Fibroblast of skin of abdomen (primary cell): Measurements from ENCODE around the gene CREB3. TPM values are rescaled to one million over a fixed set of nuclear protein-coding genes. Genes with fewer than 3 reads are reported as not detected.
A peak's percentile ranks its signal among the peaks of the same experiment; 100 is the strongest.

ENCODE experiments used
- DNase-seq: peaks from one replicate; pipeline ENCODE4 v3.0.0-alpha.2; 2013
- polyA plus RNA-seq, 2 experiments: library from polyadenylated mRNA; unstranded; fragments of 120-200 nt; gene quantifications; one replicate each; pipeline ENCODE4 v1.2.1, GENCODE V29; 2013; ENCODE audit not compliant: insufficient read length in 2 of 2

Gene CREB3, protein sequence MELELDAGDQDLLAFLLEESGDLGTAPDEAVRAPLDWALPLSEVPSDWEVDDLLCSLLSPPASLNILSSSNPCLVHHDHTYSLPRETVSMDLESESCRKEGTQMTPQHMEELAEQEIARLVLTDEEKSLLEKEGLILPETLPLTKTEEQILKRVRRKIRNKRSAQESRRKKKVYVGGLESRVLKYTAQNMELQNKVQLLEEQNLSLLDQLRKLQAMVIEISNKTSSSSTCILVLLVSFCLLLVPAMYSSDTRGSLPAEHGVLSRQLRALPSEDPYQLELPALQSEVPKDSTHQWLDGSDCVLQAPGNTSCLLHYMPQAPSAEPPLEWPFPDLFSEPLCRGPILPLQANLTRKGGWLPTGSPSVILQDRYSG
- polyA plus RNA-seq (2013, experiment 1 of 2; ENCODE audit: insufficient read length) = 58.2 TPM
- 57.5 TPM for polyA plus RNA-seq (2013, experiment 2 of 2; ENCODE audit: insufficient read length)

DNA sequence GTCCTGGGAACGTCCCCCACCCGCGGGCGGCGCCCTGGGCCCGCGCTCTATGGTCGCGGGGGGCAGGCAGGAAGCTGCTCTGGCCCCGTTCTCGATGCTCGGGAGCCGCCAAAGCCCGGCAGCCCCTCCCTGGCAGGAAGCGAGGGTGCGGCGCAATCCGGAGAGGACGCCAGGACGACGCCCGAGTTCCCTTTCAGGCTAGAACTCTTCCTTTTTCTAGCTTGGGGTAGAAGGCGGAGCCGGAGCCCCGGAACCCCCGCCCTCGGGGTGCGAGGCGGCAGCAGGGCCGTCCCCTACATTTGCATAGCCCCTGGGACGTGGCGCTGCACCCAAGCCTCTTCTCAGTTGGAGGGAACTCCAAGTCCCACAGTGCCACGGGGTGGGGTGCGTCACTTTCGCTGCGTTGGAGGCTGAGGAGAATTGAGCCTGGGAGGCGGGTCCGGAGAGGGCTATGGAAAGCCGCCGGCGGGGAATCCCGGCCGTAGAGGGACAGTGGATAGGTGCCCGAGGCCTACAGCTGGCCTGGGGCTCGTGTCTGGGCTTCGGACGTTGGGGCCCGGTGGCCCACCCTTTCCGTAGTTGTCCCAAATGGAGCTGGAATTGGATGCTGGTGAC, at the start of gene CREB3, which contains the start of gene TLN1:
CREB3 (plus strand) TSS at position 482 of the 615 bp plus-strand sequence; CDS start at position 589, 107 bp downstream.
TLN1 (minus strand) TSS at position 11 of the 615 bp plus-strand sequence. CDS start 6,501 bp downstream, outside the sequence.
- peak; percentile 99 for DNase-seq

- no peak for DNase-seq
Observed at GRCh38 chr9:35683323-35683722, 49.1 kb upstream of the CREB3 start.

DNA sequence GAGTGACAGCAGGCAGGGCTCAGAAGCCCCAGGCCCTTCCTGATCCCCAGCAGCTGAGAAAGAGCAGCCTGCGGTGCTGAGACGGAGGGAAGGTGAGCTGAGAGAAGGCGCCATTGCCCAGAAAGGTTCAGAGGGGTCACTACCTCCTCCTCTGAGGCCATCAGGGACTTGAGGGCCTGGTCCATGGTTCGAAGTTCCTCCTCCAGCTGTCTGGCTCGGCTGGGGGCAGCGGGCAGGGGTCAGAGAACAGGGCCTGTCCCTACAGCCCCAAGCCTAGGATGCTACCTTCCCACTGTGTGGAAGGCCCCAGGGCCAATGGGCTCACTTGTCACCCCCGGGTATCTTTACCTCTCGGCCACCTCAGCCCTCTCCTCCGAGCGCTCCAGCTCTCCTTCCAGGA, 47.5 kb upstream of the CREB3 start:
- DNase-seq = no peak

DNA sequence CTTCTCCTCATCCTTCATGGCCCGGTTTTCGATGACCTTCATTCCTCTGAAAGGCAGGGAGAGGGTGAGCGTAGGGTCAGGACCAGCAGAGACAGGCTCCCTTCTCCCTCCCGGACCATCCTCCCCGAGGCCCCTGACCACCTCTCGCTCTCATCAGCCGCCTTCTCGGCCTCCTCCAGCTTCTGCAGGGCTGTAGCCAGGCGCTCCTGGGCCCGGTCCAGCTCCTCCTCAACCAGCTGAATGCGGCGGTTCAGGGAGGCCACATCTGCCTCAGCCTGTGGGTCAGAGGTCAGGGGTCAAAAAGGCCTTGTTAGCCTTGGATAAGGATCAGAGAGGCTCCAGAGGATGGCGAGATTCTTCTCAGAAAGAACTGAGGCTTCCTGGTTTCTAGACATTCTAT, 47.0 kb upstream of the CREB3 start:
- no peak for DNase-seq

DNA sequence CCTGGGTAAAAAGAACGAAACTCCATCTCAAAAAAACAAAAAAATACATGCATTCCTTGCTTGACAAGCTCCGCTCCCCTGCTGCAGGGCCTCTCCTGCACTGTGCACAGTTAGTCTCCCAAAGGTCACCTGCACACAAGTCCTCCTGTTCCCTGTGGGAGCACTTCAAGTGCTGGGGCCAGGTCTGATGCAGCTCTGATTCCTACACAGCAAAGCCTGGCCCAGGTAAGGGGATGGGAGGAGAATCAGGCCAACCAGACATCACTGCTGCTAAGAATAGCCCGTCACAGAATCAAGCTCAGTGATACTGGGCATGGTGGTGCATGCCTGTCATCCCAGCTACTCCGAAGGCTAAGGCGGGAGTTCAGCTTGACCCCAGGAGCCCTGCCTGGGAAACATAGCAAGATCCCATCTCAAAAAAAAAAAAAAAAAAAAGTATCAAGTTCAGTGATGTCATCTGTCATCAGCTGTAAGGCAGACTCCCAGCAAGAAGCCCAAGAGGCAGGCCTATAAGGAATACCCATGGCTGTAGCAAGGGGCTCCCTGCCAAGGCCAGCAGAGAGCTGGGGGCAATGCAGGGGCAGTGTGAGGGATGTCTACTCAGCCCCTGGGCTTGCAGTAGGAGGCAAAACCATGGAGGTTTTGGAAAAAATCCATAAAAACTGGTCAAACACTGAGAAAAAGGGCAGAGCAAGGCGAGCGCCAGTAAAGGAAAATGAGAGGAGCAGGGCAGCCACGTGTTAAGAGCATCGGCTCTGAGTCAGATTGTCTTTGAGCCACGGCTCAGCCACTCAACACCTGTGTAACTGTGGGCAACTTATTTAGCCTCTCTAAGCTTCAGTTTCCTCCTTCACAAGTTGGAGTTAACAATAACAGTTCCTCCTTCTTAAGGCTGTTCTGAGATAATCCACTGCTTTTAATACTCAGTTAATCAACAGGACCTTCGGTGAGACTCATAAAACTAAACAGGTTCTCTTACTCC, 46.0 kb upstream of the CREB3 start:
- peak; percentile 42 for DNase-seq

GRCh38 chr9:35687306-35687705, 45.2 kb upstream of the CREB3 start:
- no peak for DNase-seq

- no peak for DNase-seq
Observed at GRCh38 chr9:35687972-35688557, 44.4 kb upstream of the CREB3 start.

DNA sequence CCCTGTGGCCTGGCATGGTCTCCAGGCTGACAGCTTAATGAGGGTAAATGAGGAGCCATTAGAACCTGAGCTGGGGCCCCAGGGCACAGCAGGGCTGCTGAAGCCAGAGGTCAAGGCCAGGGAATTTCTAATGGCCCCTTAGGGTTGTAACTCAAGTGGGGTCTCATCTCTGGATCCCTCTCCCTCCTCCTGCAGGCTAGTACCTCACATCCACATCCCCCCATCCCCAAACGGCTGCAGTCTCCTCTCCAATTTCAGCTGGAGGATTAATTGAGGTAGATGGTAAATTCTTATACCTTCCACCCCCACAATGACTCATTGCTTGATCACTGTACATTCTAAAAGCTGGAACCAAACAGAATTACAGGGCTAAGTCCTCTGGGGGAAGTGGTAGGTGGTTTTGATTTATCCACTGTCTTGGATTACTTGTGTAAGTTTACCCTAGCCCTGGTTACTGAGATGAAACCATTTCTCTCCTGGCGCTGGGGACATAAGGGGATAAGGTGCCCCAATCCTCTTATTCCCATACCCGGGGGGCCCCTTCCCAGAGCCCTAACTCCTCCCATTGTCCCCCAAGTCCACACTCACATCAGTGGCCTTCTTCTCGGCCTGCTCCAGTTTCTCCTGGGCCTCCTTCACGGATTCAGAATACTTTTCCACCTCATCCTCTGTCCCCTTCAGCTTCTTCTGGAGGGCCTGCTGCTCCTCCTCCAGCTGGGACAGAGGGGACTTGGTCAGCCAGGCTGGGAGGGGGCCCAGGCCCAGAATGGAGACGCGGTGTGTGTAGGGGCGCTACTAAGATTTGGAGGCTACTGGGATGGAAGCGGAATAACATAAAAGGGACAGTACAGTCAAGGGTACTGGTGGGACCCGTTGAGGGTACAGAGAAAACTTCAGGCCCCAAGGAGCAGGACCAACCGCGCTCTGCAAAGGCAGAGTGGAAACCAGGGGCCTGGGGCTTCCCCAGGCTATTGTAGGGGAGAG, 43.6 kb upstream of the CREB3 start:
- peak; percentile 86 for DNase-seq

GRCh38 chr9:35689542-35690293, 42.7 kb upstream of the CREB3 start, which contains the start of gene TPM2:
TSS of gene TPM2 (minus strand) at chr9:35689925. CDS start at chr9:35689817, 108 bp downstream.
- DNase-seq = peak; percentile 96

- DNase-seq = no peak
Observed at GRCh38 chr9:35690294-35690613, 42.2 kb upstream of the CREB3 start.

DNA sequence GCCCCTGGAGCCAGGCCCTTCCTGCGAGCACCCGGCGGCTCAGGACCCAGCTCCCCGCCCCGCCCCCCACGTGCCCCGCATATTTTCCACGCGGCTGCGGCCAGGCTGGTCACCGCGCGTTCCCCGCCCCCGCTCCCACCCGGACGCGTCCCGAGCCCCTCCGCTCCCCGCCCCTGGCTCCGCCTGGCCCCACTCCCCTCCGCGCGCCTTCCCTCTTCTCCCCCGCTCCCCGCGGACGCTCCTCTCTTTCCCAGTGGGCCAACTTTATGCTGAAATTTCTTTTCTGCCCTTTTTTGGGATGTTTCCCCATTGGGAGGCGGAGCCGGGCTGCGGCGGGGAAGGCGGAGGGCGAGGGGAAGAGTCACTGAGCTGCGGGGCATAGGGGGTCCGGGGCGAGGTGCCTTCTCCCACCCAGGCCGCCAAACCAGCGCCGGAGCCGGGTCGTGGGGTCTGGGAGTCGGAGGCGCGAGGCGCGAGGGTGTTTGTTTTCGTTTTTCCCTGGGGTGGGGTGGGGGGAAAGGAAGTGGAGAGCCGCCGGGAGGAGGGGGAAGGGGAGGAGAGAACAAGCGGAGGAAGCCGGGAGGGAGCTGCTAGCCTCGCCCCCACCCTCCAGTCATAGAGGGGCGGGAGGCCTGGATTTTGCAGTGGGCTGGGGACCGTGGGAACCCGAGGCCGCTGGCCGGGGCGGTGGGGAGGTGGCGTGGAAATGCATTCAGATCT, 41.7 kb upstream of the CREB3 start:
- peak; percentile 93 for DNase-seq

DNA sequence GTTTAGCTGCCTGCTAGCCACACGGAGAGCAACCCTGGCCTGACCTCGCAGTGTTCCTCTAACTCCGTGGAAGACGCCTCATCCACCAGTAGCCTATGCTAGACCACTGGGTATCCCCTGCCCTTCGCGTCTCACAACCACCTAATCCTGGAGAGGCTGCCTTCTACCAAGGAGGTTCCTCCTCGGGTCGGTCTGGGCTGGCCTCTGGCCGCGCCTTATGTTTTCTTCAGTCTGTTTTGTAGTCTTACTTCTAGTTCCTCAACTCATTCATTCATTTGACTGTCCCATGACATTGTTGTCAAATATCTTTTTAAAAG, 41.2 kb upstream of the CREB3 start:
- no peak for DNase-seq

DNA sequence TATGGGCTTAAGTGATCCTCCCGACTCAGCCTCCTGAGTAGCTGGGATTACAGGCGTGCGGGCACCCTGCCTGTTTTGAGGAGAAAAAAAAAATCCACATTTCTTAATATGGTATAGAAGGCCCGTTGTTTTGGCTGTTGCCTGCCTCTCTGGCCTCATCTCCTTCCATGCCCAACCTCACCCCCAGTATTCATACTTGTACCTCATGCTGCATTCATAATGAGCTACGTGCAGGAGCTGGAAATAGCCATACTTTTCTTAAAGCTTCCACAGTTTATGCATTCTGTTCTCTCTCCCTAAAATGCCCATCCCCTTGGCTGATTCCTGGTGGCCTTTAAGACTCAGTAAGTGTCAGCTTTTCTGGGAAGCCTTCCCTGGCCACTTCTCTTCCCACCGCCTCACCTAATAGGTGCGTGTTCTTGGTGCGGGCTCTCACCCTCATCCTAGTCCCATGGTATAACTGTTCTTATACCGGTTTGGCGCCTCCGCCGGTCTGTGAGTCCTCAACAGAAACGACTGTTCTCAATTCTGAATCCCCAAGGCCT, 40.6 kb upstream of the CREB3 start:
- DNase-seq = no peak

GRCh38 chr9:35695943-35696401, 36.5 kb upstream of the CREB3 start:
- DNase-seq = no peak

GRCh38 chr9:35696520-35697215, 35.8 kb upstream of the CREB3 start:
- DNase-seq = peak; percentile 32

GRCh38 chr9:35697486-35697885, 35.0 kb upstream of the CREB3 start:
- DNase-seq = no peak

DNA sequence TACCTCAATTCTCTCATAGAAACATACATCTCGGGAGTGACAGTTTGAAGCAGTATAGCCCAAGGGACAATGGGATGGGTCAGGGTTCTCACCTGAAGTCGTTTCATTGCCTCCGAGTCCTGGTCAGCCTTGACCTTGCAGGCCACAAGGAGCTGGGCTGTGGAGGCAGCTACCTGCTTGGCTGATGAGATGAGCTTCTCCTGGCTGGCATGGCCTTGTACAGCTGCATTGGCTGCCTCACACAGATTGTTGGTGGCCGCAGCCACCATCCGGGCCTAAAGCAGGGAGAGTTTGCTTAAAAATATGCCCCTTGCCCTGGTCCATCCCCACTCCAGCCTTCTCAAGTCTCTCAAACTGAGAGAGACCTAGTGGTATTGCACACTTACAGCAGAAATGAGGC, 34.2 kb upstream of the CREB3 start:
- DNase-seq = no peak

DNA sequence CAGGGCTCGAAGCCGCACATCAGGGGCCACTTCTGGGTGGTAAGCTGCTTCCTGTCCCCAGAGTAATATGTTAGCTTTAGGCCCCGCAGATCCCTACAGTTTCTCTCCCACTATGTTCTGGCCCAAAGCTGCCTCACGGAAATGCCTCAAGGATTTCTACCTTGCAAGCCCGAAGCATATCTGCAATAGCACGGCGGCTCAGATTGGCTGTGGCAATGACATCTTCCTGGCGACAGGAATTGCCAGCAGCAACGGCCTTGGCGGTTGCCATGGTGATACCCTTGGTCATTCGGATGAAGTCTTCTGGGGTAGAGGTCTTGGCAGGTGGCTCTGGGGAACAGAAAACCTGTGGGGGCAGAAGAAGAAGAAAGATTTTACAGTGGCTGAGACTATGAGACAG, 32.4 kb upstream of the CREB3 start:
- no peak for DNase-seq

DNA sequence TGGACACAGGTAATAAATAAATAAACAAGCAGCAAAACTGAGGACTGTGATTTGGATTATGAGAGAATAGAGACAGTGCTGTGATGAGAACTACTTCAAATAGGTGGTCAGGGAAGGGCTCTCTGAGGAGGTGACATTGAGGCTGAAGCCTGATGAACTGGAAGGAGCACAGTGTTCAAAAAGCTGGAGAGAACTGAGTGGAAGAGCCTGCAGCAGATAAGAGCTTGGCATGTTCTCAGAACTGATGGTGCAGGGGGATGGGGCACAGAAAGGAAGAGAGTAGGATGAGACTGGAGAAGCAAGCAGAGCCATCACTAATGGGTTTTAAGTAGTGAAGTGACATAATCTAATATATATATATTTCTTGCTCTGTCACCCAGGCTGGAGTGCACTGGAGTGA, 31.5 kb upstream of the CREB3 start:
- DNase-seq = no peak
